IPS-NIHi11 (cell line): ENCODE measurements around the gene MSANTD7.
"Not testable (repeated sequence)": the region's sequence is repeated elsewhere in the genome, so short reads cannot be mapped to it uniquely, and the experiment has no call there.

Experiments used
- DNase-seq: peaks from one replicate; pipeline ENCODE4 v3.0.0; 2012; ENCODE audit warnings: mixed read lengths, low spot score

Gene MSANTD7

GRCh38 chr10:14837757-14838581 lies at the start of gene MSANTD7, which contains the start of the genes CDNF and HSPA14:
Gene MSANTD7 (plus strand): TSS chr10:14838306. CDS start chr10:14842285, 3,979 bp downstream.
Gene CDNF (minus strand): TSS chr10:14838037. CDS start chr10:14837946, 91 bp downstream.
Gene HSPA14 (plus strand): TSS chr10:14838306. CDS start chr10:14838403, 97 bp downstream.
- DNase-seq: peak; percentile 97

- DNase-seq: no peak
Measured at GRCh38 chr10:14798636-14799035, 39.5 kb upstream of the MSANTD7 start.

DNA sequence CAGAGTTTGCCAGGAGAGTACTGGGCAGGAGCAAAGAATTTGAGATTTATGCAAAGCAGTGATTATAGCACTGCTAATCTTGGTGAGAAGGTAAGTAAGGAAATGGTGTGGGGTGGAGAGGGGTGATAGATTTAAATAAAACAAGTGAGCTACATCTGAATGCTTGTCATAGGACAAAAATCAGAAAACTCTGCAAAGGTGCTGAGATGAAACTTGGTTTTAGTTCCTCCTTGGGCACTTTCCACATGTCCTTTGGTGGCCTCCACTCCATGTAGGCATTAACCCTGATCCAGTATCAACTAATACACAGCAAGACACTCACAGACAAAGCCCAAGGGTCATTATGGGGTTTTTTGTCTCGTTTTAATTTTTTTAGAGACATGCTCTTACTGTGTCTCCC lies 37.7 kb upstream of the MSANTD7 start:
- DNase-seq: no peak

DNA sequence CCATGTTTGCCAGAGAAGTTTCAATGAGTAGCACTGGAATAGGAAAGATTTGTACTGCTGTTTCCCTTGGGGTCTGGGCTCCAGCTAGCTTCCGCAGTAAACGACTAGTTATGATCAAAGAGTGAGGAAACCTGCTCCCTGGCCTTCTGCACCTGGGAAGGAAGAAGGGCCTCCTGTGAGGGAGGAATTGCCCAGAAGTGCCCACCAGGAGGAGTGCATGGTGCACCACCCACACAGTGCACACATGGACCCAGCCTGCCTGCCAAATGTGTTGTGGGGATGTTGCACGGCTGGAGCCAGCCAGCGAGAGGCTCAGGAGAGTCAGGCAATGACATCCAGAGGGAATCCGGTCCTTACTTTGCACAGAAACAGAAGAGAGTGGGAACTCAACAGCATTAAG lies 36.4 kb upstream of the MSANTD7 start:
- DNase-seq: no peak

DNA sequence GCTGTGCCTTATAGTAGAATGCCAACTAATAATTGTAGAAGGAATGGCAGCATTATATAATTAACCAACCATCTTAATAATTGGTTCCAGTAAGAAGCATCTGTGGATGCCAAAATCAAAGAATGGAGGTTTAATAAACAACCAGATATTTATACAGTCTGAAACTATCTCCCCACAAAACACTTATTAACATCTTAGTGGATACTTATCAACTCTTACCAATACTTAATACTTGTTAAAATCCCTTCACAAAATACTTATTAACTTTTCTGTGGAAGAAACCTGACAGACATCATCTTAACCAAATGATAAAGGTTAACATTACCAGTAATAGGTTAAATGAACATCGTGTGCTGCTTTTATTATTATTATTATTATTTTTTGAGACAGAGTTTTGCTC lies 34.3 kb upstream of the MSANTD7 start:
- no peak for DNase-seq

DNA sequence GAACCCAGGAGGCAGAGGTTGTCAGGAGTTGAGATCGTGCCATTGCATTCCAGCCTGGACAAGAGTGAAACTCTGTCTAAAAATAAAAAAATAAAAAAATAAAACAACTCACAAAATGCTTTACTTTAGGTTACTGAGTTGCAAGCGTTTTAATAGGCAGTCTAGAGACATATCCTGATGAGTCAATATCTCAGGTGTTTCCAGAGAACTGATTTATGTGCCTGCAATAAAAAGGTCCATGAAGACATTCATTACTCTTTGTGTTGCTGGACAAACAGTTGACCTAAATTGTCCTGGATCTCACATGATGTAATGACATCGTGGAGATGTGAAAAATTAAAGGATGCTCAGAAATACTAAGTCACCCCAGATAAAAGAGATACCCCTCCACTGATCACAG lies 31.8 kb upstream of the MSANTD7 start:
- no peak for DNase-seq

DNA sequence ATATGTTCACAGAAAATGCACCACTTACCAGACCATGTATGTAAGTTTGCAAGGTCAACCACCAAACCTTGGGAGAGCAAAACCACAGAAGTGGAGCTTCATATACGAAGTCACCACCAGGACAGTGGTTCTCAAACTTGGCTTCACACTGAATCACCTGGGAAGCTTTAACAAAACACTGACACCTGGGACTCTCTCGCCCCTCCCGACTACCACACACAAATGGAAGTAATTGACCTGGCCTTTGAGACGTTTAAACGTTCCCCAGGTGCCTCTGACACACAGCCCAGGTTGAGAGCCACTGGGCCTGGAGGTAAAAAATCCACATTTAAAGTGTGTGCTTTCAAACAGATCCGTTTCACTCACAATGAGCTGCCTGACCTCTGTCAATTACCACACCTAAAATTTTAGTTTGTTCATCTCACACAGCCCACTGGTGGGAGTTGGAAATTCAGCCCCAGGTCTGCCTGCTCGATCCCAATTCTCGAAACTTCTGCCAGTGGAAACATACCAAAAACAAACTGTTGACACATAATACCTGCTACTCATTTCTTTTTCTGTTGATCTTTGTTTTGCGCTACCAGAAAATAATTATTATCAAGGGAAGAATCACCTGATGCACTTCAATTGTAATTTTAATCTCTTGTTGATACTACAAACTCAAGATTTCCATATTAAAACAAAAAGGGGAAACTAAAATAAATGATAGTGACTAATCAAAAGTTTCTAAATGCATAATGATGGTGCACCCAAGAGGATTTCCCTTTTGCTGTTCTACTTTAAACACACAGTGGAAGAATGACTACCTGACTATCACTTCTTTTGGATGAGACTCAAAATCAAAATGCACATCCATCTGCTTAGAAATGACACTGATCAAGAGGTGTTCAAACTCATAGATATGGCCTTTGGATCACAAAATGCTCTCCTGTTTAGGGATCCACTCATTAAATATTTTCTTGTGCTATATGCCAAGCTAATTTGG lies 26.8 kb upstream of the MSANTD7 start:
- DNase-seq: no peak

GRCh38 chr10:14812271-14812670 lies 25.8 kb upstream of the MSANTD7 start:
- DNase-seq: peak; percentile 11

GRCh38 chr10:14815681-14816080 lies 22.4 kb upstream of the MSANTD7 start:
- DNase-seq: no peak

- not testable (repeated sequence) for DNase-seq
Measured at GRCh38 chr10:14816717-14817116, 21.4 kb upstream of the MSANTD7 start.

- DNase-seq: no peak
Measured at GRCh38 chr10:14820010-14820774, 17.9 kb upstream of the MSANTD7 start.

DNA sequence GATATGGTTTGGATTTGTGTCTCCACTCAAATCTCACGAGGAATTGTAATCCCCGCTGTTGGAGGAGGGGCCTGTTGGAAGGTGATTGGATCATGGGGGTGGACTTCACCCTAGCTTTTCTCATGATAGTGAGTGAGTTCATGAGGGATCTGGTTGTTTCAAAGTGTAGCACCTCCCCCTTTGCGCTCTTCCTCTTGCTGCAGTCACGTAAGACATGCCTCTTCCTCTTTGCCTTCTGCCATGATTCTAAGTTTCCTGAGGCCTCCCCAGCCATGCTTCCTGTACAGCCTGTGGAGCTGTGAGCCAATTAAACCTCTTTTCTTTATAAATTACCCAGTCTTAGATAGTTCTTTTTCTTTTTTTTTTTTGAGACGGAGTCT lies 17.3 kb upstream of the MSANTD7 start:
- DNase-seq: no peak

- DNase-seq: no peak
Measured at GRCh38 chr10:14821635-14822375, 16.3 kb upstream of the MSANTD7 start.

DNA sequence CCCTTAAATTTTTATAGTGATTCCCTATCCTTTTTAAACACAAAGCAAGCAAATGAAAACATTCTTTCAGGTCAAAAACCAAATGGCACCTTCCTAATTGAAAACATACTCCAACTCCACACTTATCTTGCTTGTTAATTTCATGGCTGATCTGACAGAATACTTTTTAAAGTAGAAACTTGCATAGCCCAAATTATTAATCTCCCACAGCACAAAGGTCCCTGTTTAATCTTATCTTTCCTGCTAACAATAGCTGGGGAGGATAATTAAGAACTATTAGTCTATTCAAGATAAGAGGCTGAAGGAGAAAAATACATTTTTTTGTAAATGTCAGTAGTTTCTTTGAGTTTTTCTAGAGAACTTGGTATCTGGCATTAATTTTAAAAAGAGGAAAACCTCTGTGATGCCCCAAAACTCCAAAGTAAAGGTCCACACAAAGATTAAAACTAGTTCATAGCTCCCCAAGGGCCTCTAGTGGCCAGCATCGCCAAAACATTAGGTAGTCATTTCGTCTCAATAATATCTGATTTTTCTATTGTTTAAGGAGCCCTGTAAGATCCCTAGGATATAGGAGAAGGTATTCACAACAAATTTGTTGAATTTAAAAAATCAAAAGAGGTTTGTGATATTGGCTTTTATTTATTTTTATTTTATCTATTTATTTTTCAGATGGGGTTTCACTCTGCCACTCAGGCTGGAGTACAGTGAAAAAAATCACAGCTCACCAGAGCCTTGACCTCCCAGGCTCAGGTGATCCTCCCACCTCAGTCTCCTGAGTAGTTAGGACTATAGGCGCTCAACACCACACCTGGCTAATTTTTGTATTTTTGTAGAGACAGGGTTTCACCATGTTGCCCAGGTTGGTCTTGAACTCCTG lies 15.0 kb upstream of the MSANTD7 start:
- peak; percentile 49 for DNase-seq

- no peak for DNase-seq
Measured at GRCh38 chr10:14823966-14824365, 14.1 kb upstream of the MSANTD7 start.

- DNase-seq: no peak
Measured at GRCh38 chr10:14826076-14826829, 11.9 kb upstream of the MSANTD7 start.

- no peak for DNase-seq
Measured at GRCh38 chr10:14833106-14833505, 5.0 kb upstream of the MSANTD7 start.

- DNase-seq: no peak
Measured at GRCh38 chr10:14836208-14836607, 1.9 kb upstream of the MSANTD7 start.

DNA sequence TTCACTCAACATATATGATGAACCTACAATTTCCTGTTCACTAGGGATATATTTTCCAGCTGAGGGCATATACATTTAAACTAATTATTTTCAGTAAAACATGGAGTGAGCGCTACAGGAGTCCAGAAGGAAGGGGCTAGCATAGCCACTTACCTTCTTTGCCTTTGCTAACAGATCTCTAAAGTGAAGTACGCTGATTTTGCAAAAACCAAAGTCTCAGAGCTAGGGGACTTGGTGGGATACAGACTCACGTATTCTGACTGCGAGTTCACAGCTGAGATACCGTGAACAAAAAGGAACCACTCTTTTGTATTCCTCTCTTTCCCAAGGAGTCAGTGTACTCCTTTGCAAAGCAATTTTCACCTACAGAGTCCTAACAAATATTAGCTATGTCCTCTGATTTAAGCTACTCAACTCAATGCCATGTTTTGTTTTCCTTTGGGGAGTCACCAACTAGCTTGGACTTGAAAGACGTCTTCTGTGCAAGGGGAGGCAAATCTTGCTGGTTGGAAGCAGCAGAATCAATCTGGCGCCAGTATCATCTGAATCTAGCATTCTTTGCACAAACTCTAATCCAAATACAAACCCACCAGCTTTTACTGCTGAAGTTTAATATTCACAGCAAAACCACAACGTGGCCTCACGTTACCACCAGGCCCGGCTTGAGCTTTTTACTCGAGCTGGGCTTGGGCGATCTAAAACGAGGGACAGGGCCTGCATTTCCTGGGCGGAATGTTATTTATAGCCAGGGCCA lies 926 bp upstream of the MSANTD7 start:
- DNase-seq: no peak
